CD4-positive, CD25-positive, alpha-beta regulatory T cell (primary cell): ENCODE data around the gene FBXL20. TPM values are rescaled to one million over a fixed set of nuclear protein-coding genes. Genes with fewer than 3 reads are reported as not detected.

Experiments used
- ATAC-seq, 2 donors: fragments of 150-1000 bp; cut with Tn5 transposase; one replicate each; pipeline ENCODE4 v1.10.0; 2021; ENCODE audit warnings: low read depth in 2 of 2, moderate number of reproducible peaks in 2 of 2, moderate library complexity in 1 of 2
- DNase-seq, 3 donors: peaks; one replicate each; pipeline versions ENCODE4 v3.0.0 to v3.0.0-alpha.2; 2012 to 2022; ENCODE audit warnings: mixed read lengths in 1 of 3
- H3K27ac ChIP-seq: one replicate; pipeline ENCODE4 v1.7.0; 2013; ENCODE audit warnings: mild to moderate bottlenecking, low read length; ENCODE audit not compliant: insufficient read depth, poor library complexity, severe bottlenecking
- H3K27me3 ChIP-seq: one replicate; pipeline ENCODE4 v1.7.0; 2013; ENCODE audit warnings: low read length; ENCODE audit not compliant: control insufficient read depth, insufficient read depth
- H3K36me3 ChIP-seq: one replicate; pipeline ENCODE4 v1.7.0; 2013; ENCODE audit warnings: mild to moderate bottlenecking, low read length, moderate library complexity; ENCODE audit not compliant: control insufficient read depth, insufficient read depth
- H3K4me1 ChIP-seq: 2 replicates; pipeline ENCODE4 v1.7.0; 2013; ENCODE audit warnings: mild to moderate bottlenecking, low read length; ENCODE audit not compliant: insufficient read depth, control insufficient read depth, poor library complexity, severe bottlenecking
- H3K4me3 ChIP-seq: one replicate; pipeline ENCODE4 v1.7.0; 2013; ENCODE audit warnings: low read depth, mild to moderate bottlenecking, low read length, moderate library complexity
- H3K9me3 ChIP-seq, 2 experiments: 1 replicate in 1 of 2; 2 replicates in 1 of 2; pipeline ENCODE4 v1.7.0; 2013; ENCODE audit warnings: low read length in 2 of 2, mild to moderate bottlenecking in 1 of 2, moderate library complexity in 1 of 2; ENCODE audit not compliant: control insufficient read depth in 2 of 2
- H3K27ac Mint-ChIP-seq, 3 donors: one replicate each; pipeline ENCODE4 v1.8.0; 2020 to 2022; ENCODE audit warnings: mild to moderate bottlenecking in 3 of 3, mixed read lengths in 3 of 3, moderate library complexity in 2 of 3
- H3K27me3 Mint-ChIP-seq: one replicate; pipeline ENCODE4 v1.8.0; 2022; ENCODE audit warnings: mild to moderate bottlenecking, mixed read lengths
- H3K36me3 Mint-ChIP-seq: one replicate; pipeline ENCODE4 v1.8.0; 2020; ENCODE audit warnings: mixed read lengths
- H3K4me1 Mint-ChIP-seq, 4 donors: one replicate each; pipeline ENCODE4 v1.8.0; 2020 to 2022; ENCODE audit warnings: mixed read lengths in 4 of 4, mild to moderate bottlenecking in 1 of 4
- H3K4me3 Mint-ChIP-seq, 4 donors: one replicate each; pipeline ENCODE4 v1.8.0; 2020 to 2022; ENCODE audit warnings: mild to moderate bottlenecking in 4 of 4, mixed read lengths in 4 of 4, moderate library complexity in 3 of 4
- H3K9me3 Mint-ChIP-seq, 7 donors: one replicate each; pipeline ENCODE4 v1.8.0; 2020 to 2022; ENCODE audit warnings: mixed read lengths in 7 of 7, mild to moderate bottlenecking in 3 of 7, moderate library complexity in 2 of 7
- polyA plus RNA-seq, 4 donors: library from polyadenylated mRNA; unstranded; fragments of 300-500 nt; fragmentation: Illumina TruSeq; gene quantifications; one replicate each; pipeline ENCODE4 v1.2.3, GENCODE V29; 2021
- total RNA-seq: library from RNA; stranded (reverse); gene quantifications from one replicate; pipeline ENCODE4 v1.2.3, GENCODE V29; 2022

The FBXL20 gene
- total and polyA plus RNA-seq, 5 donors from 2014 or later: 4.0 to 30.8 (median 5.5) TPM

- no peak for ATAC-seq
- H3K27ac Mint-ChIP-seq: no peak overlapping the region
- H3K4me3 Mint-ChIP-seq: no peak overlapping the region
Observed at GRCh38 chr17:39212841-39213480, 188.5 kb downstream of the FBXL20 start.

GRCh38 chr17:39212195-39212810, 189.1 kb downstream of the FBXL20 start:
- no peak overlapping the region for H3K27ac Mint-ChIP-seq
- peaks cover 20% of the 10 kb centered on the region for H3K27me3 Mint-ChIP-seq
- ATAC-seq (no peak), DNase-seq (no peak)
- H3K9me3 Mint-ChIP-seq: no peaks in the 10 kb centered on the region
- H3K4me1 Mint-ChIP-seq: peaks cover 0 to 30% (median 3%) of the 10 kb centered on the region in 4 donors
- H3K4me1 ChIP-seq: peaks cover 20% of the 10 kb centered on the region
- no peaks in the 10 kb centered on the region for H3K9me3 ChIP-seq
- H3K4me3 Mint-ChIP-seq: no peak overlapping the region
- no peaks in the 10 kb centered on the region for H3K36me3 ChIP-seq
- no peak overlapping the region for H3K4me3 ChIP-seq
- H3K27me3 ChIP-seq: no peaks in the 10 kb centered on the region
- H3K27ac ChIP-seq: no peak overlapping the region
- H3K36me3 Mint-ChIP-seq: no peaks in the 10 kb centered on the region

More at GRCh38 chr17:39212841-39213480, 188.5 kb downstream of the FBXL20 start:
- no peaks in the 10 kb centered on the region for H3K9me3 Mint-ChIP-seq
- H3K9me3 ChIP-seq: no peaks in the 10 kb centered on the region
- DNase-seq: no peak
- peaks cover 20% of the 10 kb centered on the region for H3K27me3 Mint-ChIP-seq
- no peaks in the 10 kb centered on the region for H3K36me3 ChIP-seq
- no peaks in the 10 kb centered on the region for H3K36me3 Mint-ChIP-seq
- H3K4me1 Mint-ChIP-seq: peaks cover 0 to 28% (median 3%) of the 10 kb centered on the region in 4 donors
- H3K4me1 ChIP-seq: peaks cover 18% of the 10 kb centered on the region
- H3K27ac ChIP-seq: no peak overlapping the region
- no peaks in the 10 kb centered on the region for H3K27me3 ChIP-seq
- H3K4me3 ChIP-seq: no peak overlapping the region

DNA sequence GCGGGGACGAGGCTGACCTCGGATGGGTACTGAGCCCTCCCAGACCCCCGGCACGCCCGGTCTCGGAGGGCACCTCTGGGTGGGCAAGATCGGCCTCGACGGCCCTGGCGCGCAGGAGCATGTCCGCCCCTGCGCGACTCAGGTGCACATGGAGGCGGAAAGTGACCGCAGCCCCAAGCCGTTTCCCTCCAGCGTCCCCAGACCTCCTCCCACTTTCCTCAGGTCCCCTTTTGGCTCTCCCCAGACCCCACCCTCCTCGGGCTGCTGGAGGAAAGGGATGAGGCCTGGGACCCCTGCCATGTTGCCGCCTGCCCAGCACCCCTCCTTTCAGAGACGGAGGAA, 191.4 kb downstream of the FBXL20 start:
- Histone ChIP-seq H3K4me3 (no peak overlapping the region), H3K4me1 (peaks cover 24% of the 10 kb centered on the region), H3K27ac (no peak overlapping the region), H3K9me3 (no peaks in the 10 kb centered on the region), H3K36me3 (peaks cover 3% of the 10 kb centered on the region), H3K27me3 (no peaks in the 10 kb centered on the region)
- H3K4me3 Mint-ChIP-seq: peak overlapping the region in 3 of 4 donors; percentile 47 to 80 (median 55)
- H3K4me1 Mint-ChIP-seq: peaks cover 0 to 35% (median 5%) of the 10 kb centered on the region in 4 donors
- peak overlapping the region in 2 of 3 donors; percentile 73 to 81 for H3K27ac Mint-ChIP-seq
- H3K27me3 Mint-ChIP-seq: peaks cover 9% of the 10 kb centered on the region
- H3K9me3 Mint-ChIP-seq: no peaks in the 10 kb centered on the region
- peaks cover under 1% of the 10 kb centered on the region for H3K36me3 Mint-ChIP-seq
- ATAC-seq (no peak), DNase-seq (no peak)

DNA sequence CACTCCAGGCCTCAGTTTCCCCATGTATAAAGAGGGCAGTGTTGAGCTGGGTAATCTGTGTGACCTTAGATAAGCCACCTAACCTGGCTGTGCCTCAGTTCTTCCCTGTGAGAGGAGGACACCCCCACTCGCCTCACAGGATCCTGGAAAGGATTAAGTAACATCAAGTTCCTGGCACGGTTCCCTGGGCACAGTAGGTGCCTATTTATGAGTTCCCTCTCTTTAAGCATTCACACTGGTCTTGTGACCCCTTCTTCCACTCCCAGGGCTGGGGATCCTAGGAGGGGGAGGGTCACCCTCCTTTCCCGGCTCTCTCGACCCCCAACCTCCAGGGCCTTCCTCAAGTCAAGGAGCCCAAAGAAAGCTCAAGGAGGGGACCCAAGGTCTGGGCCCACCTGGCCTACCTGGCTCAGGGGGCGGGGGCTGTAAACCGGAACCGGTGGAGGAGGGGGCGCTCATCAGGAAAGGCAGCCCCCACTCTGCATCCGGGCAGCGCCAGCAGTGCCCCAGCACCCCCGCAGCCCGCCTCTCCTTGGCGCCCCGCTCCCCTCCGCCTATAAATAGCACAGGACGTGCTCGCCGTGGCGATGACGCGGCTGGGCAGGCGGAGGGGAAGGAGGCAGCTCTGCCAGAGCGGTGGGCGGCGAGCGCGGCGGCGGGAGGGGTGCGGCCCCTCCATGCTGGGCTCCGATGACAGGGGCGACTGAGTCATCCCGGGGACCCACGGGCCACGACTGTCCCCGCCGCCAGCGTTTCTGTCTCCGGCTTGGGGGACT, 191.9 kb downstream of the FBXL20 start:
- DNase-seq (peak; percentile 57 to 64 (median 62)), ATAC-seq (peak; percentile 68 to 73)
- H3K27ac Mint-ChIP-seq: peak overlapping the region in 2 of 3 donors; percentile 20 to 46
- Histone ChIP-seq H3K9me3 (no peaks in the 10 kb centered on the region), H3K4me3 (no peak overlapping the region), H3K4me1 (peaks cover 24% of the 10 kb centered on the region), H3K36me3 (peaks cover 8% of the 10 kb centered on the region), H3K27me3 (no peaks in the 10 kb centered on the region), H3K27ac (no peak overlapping the region)
- peaks cover 7% of the 10 kb centered on the region for H3K27me3 Mint-ChIP-seq
- H3K4me3 Mint-ChIP-seq: peak overlapping the region; percentile 32 to 66 (median 48)
- no peaks in the 10 kb centered on the region for H3K9me3 Mint-ChIP-seq
- peaks cover 0 to 35% (median 5%) of the 10 kb centered on the region in 4 donors for H3K4me1 Mint-ChIP-seq
- H3K36me3 Mint-ChIP-seq: peaks cover 6% of the 10 kb centered on the region

- Histone ChIP-seq H3K27me3 (no peaks in the 10 kb centered on the region), H3K4me3 (no peak overlapping the region), H3K27ac (peak overlapping the region; percentile 11), H3K36me3 (peaks cover 14% of the 10 kb centered on the region), H3K9me3 (no peaks in the 10 kb centered on the region), H3K4me1 (peaks cover 24% of the 10 kb centered on the region)
- Mint-ChIP-seq H3K9me3 (no peaks in the 10 kb centered on the region), H3K36me3 (peaks cover 10% of the 10 kb centered on the region), H3K4me3 (peak overlapping the region; percentile 32 to 63 (median 56)), H3K27ac (peak overlapping the region in 2 of 3 donors; percentile 43 to 46), H3K4me1 (peaks cover 0 to 38% (median 5%) of the 10 kb centered on the region in 4 donors), H3K27me3 (peaks cover 7% of the 10 kb centered on the region)
- ATAC-seq (no peak), DNase-seq (peak in 1 of 3 donors; percentile 33)
Observed at GRCh38 chr17:39208893-39209292, 192.5 kb downstream of the FBXL20 start.

GRCh38 chr17:39208136-39208535, 193.3 kb downstream of the FBXL20 start:
- peaks cover 0 to 45% (median 5%) of the 10 kb centered on the region in 4 donors for H3K4me1 Mint-ChIP-seq
- H3K27ac Mint-ChIP-seq: peak overlapping the region in 1 of 3 donors; percentile 46
- H3K27ac ChIP-seq: no peak overlapping the region
- no peaks in the 10 kb centered on the region for H3K27me3 ChIP-seq
- H3K36me3 Mint-ChIP-seq: peaks cover 17% of the 10 kb centered on the region
- no peak for ATAC-seq
- no peaks in the 10 kb centered on the region for H3K9me3 Mint-ChIP-seq
- peaks cover 21% of the 10 kb centered on the region for H3K36me3 ChIP-seq
- no peak for DNase-seq
- H3K27me3 Mint-ChIP-seq: peaks cover 7% of the 10 kb centered on the region
- no peak overlapping the region for H3K4me3 ChIP-seq
- H3K4me1 ChIP-seq: peaks cover 24% of the 10 kb centered on the region
- H3K4me3 Mint-ChIP-seq: peak overlapping the region in 1 of 4 donors; percentile 62
- no peaks in the 10 kb centered on the region for H3K9me3 ChIP-seq

GRCh38 chr17:39205112-39205526, 196.3 kb downstream of the FBXL20 start:
- Histone ChIP-seq H3K27ac (no peak overlapping the region), H3K27me3 (no peaks in the 10 kb centered on the region), H3K4me3 (no peak overlapping the region), H3K9me3 (no peaks in the 10 kb centered on the region), H3K36me3 (peaks cover 36% of the 10 kb centered on the region), H3K4me1 (peaks cover 44% of the 10 kb centered on the region)
- H3K9me3 Mint-ChIP-seq: no peaks in the 10 kb centered on the region
- DNase-seq: no peak
- peaks cover 25% of the 10 kb centered on the region for H3K36me3 Mint-ChIP-seq
- H3K27me3 Mint-ChIP-seq: peaks cover 3% of the 10 kb centered on the region
- ATAC-seq: no peak
- peaks cover 6 to 66% (median 23%) of the 10 kb centered on the region in 4 donors for H3K4me1 Mint-ChIP-seq
- peak overlapping the region in 1 of 4 donors; percentile 78 for H3K4me3 Mint-ChIP-seq
- peak overlapping the region in 1 of 3 donors; percentile 41 for H3K27ac Mint-ChIP-seq
